Measurements from ENCODE around the gene FNDC1. TPM values are rescaled to one million over a fixed set of nuclear protein-coding genes. Genes with fewer than 3 reads are reported as not detected.

The FNDC1 gene
- total and polyA plus RNA-seq, 3 experiments from 2014 or later: 0.04 TPM; not detected in 1

DNA sequence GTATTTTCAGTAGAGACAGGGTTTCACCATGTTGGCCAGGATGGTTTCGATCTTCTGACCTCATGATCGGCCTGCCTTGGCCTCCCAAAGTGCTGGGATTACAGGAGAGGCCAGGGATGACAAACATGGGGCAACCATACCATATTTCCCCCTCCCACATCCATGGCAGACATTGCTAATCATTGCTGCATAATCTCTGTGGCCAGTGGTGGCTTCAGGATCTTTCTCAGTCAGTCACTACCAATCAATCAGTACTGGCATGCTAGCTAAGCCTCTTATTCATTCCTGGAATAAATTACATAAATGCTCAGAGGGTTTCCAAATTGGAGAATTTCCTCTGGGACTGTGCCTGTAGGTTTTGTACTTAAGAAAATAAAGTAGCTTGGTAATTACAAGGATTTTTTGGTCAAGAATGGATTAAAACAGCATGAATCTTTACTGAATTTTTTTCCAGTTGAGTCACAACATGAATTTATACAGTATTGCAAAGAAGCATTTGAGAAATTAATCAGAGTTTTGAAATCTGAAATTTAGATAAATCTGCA is 138.1 kb downstream of the FNDC1 start:
- H3K36me3 Mint-ChIP-seq: no peaks in the 10 kb centered on the region
- Histone ChIP-seq H3K4me3 (ENCODE audit: low read length) (no peak overlapping the region), H3K36me3 (ENCODE audit: insufficient read depth, low read length) (no peaks in the 10 kb centered on the region), H3K9me3 (ENCODE audit: low read length) (no peaks in the 10 kb centered on the region), H3K27me3 (ENCODE audit: insufficient read depth, low read length, poor library complexity, severe bottlenecking) (no peaks in the 10 kb centered on the region), H3K4me1 (ENCODE audit: insufficient read depth, low read length) (no peaks in the 10 kb centered on the region), H3K27ac (ENCODE audit: low read depth, low read length) (no peak overlapping the region)
- no peak overlapping the region for H3K4me3 Mint-ChIP-seq
- no peaks in the 10 kb centered on the region for H3K9me3 Mint-ChIP-seq
- H3K27ac Mint-ChIP-seq: no peak overlapping the region
- ChIA-PET CTCF (no interaction called here), POLR2A (no interaction called here)
- H3K27me3 Mint-ChIP-seq: peaks cover 2 to 16% of the 10 kb centered on the region in 2 donors
- no peaks in the 10 kb centered on the region for H3K4me1 Mint-ChIP-seq
- no peak for DNase-seq

DNA sequence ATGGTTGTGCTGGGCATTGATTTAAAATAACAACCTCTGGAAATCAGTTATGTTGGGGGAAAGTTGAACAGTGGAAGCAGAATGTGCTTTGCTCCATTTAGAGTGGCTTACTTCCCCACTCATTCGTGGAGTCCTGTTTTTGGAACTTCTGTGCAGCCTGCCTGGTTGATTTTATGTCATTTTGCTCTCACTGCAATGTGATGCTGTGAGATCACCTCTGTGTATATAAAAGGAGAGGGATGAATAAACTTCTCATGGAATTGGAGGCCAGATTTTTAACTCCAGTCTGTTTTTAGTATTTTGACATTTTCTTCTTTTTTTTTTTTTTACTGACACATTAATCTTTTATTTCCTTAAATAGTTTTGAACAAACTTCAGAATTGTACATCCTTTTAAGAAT is 139.0 kb downstream of the FNDC1 start:
- POLR2A ChIA-PET: no interaction called here
- Histone ChIP-seq H3K9me3 (ENCODE audit: low read length) (no peaks in the 10 kb centered on the region), H3K4me1 (ENCODE audit: insufficient read depth, low read length) (no peaks in the 10 kb centered on the region), H3K27me3 (ENCODE audit: insufficient read depth, low read length, poor library complexity, severe bottlenecking) (no peaks in the 10 kb centered on the region), H3K27ac (ENCODE audit: low read depth, low read length) (no peak overlapping the region), H3K36me3 (ENCODE audit: insufficient read depth, low read length) (no peaks in the 10 kb centered on the region), H3K4me3 (ENCODE audit: low read length) (no peak overlapping the region)
- no peaks in the 10 kb centered on the region for H3K4me1 Mint-ChIP-seq
- no peak overlapping the region for H3K27ac Mint-ChIP-seq
- no peak overlapping the region for H3K4me3 Mint-ChIP-seq
- H3K36me3 Mint-ChIP-seq: no peaks in the 10 kb centered on the region
- DNase-seq: no peak
- CTCF ChIA-PET: no interaction called here
- H3K27me3 Mint-ChIP-seq: peaks cover 2 to 8% of the 10 kb centered on the region in 2 donors
- no peaks in the 10 kb centered on the region for H3K9me3 Mint-ChIP-seq

DNA sequence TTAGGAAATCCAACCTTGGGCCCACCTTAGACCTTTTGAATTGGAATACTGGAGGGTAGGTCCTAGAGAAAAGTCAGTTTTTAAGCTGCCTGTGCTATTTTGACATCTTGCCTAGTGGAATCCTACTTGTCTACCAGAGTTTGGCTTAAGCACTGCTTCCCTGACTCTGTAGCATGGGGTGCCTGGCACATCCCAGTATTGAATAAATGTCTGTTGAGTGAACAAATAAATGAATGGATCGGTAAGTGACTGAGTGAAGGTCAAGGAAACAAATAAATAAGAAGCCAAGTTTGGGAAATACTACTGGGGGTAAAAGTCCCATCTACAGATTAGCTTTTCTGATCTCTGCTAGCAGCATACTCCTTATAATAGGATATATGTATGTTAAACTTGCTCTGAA is 140.5 kb downstream of the FNDC1 start:
- no peaks in the 10 kb centered on the region for H3K4me1 Mint-ChIP-seq
- H3K4me3 Mint-ChIP-seq: no peak overlapping the region
- H3K36me3 Mint-ChIP-seq: no peaks in the 10 kb centered on the region
- Histone ChIP-seq H3K9me3 (ENCODE audit: low read length) (no peaks in the 10 kb centered on the region), H3K4me3 (ENCODE audit: low read length) (no peak overlapping the region), H3K36me3 (ENCODE audit: insufficient read depth, low read length) (no peaks in the 10 kb centered on the region), H3K27ac (ENCODE audit: low read depth, low read length) (no peak overlapping the region), H3K27me3 (ENCODE audit: insufficient read depth, low read length, poor library complexity, severe bottlenecking) (no peaks in the 10 kb centered on the region), H3K4me1 (ENCODE audit: insufficient read depth, low read length) (no peaks in the 10 kb centered on the region)
- POLR2A ChIA-PET: no interaction called here
- H3K27ac Mint-ChIP-seq: no peak overlapping the region
- H3K9me3 Mint-ChIP-seq: no peaks in the 10 kb centered on the region
- CTCF ChIA-PET: no interaction called here
- peaks cover 4 to 6% of the 10 kb centered on the region in 2 donors for H3K27me3 Mint-ChIP-seq
- no peak for DNase-seq

DNA sequence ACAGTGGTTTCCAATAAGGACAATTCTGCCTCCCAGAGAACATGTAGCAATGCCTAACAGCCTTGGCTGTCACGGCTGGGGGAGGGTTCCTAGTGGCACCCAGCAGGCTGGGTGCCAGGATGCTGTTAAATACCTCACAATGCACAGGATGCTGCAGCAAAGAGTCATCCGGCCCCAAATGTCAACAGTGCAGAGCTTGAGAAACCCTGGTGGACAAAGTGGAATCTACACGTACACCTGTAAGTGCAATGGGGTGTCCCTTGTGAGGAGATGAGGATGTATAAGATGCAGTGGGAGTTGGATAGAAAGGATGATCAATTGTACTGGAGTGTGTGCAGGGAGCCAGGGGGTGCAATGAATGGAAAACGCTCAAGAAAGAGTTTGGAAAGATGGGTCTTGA is 142.4 kb downstream of the FNDC1 start:
- Histone ChIP-seq H3K9me3 (ENCODE audit: low read length) (no peaks in the 10 kb centered on the region), H3K4me3 (ENCODE audit: low read length) (no peak overlapping the region), H3K27ac (ENCODE audit: low read depth, low read length) (no peak overlapping the region), H3K27me3 (ENCODE audit: insufficient read depth, low read length, poor library complexity, severe bottlenecking) (no peaks in the 10 kb centered on the region), H3K36me3 (ENCODE audit: insufficient read depth, low read length) (no peaks in the 10 kb centered on the region), H3K4me1 (ENCODE audit: insufficient read depth, low read length) (no peaks in the 10 kb centered on the region)
- no peaks in the 10 kb centered on the region for H3K9me3 Mint-ChIP-seq
- H3K27ac Mint-ChIP-seq: peak overlapping the region in 1 of 8 donors; percentile 30
- no peak for DNase-seq
- H3K27me3 Mint-ChIP-seq: peaks cover 4 to 5% of the 10 kb centered on the region in 2 donors
- no peaks in the 10 kb centered on the region for H3K4me1 Mint-ChIP-seq
- CTCF ChIA-PET: no interaction called here
- H3K4me3 Mint-ChIP-seq: no peak overlapping the region
- POLR2A ChIA-PET: no interaction called here
- no peaks in the 10 kb centered on the region for H3K36me3 Mint-ChIP-seq

DNA sequence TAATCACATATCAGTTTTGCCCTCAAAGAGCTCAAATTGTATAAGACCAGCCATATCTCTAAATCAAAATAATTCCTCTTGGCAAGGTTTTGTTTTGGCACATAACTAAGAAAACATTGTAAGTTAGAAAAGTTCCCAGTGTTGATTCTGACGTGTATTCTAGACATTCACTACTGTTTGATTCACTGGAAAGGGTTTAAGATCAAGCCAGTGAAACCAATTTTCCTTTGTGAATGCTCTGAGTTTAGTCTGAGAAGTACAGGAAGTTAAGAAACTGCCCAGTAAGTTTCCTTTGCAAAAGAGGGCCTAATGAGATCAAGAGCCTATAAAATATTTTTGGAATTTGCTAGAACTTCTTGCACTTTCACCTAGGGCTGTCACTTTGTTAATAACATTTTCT is 143.0 kb downstream of the FNDC1 start:
- H3K4me1 ChIP-seq (ENCODE audit: insufficient read depth, low read length): no peaks in the 10 kb centered on the region
- CTCF ChIA-PET: no interaction called here
- Mint-ChIP-seq H3K27ac (no peak overlapping the region), H3K36me3 (no peaks in the 10 kb centered on the region), H3K9me3 (no peaks in the 10 kb centered on the region), H3K4me1 (no peaks in the 10 kb centered on the region), H3K4me3 (no peak overlapping the region), H3K27me3 (peaks cover 5 to 6% of the 10 kb centered on the region in 2 donors)
- POLR2A ChIA-PET: no interaction called here
- no peaks in the 10 kb centered on the region for H3K36me3 ChIP-seq (ENCODE audit: insufficient read depth, low read length)
- no peak overlapping the region for H3K27ac ChIP-seq (ENCODE audit: low read depth, low read length)
- no peaks in the 10 kb centered on the region for H3K27me3 ChIP-seq (ENCODE audit: insufficient read depth, low read length, poor library complexity, severe bottlenecking)
- H3K9me3 ChIP-seq (ENCODE audit: low read length): no peaks in the 10 kb centered on the region
- no peak overlapping the region for H3K4me3 ChIP-seq (ENCODE audit: low read length)
- no peak for DNase-seq

DNA sequence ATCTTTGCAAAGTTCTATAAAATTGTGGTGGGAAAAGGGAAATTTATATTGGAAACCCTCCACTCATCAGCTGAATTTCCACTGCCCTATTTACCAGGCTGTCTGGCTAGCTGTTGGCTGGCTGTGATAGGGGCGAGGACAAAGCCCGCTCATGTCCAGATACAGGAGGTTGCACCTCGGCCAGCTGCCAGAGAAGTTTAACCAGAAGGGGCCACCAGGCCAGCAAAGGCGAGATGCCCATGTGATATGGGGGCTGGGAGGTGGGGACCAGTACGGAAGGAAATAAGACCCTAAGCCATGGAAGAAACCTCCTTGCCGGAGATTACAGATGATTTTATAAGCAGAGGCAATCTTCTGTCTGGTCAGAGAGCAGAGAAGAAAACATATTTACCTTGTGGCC is 143.8 kb downstream of the FNDC1 start:
- Mint-ChIP-seq H3K27me3 (peaks cover 8% of the 10 kb centered on the region in 2 donors), H3K27ac (no peak overlapping the region), H3K4me1 (no peaks in the 10 kb centered on the region), H3K9me3 (no peaks in the 10 kb centered on the region), H3K36me3 (no peaks in the 10 kb centered on the region), H3K4me3 (no peak overlapping the region)
- Histone ChIP-seq H3K4me3 (ENCODE audit: low read length) (no peak overlapping the region), H3K4me1 (ENCODE audit: insufficient read depth, low read length) (no peaks in the 10 kb centered on the region), H3K9me3 (ENCODE audit: low read length) (no peaks in the 10 kb centered on the region), H3K27ac (ENCODE audit: low read depth, low read length) (no peak overlapping the region), H3K27me3 (ENCODE audit: insufficient read depth, low read length, poor library complexity, severe bottlenecking) (no peaks in the 10 kb centered on the region), H3K36me3 (ENCODE audit: insufficient read depth, low read length) (no peaks in the 10 kb centered on the region)
- CTCF ChIA-PET: no interaction called here
- POLR2A ChIA-PET: no interaction called here
- DNase-seq: no peak

DNA sequence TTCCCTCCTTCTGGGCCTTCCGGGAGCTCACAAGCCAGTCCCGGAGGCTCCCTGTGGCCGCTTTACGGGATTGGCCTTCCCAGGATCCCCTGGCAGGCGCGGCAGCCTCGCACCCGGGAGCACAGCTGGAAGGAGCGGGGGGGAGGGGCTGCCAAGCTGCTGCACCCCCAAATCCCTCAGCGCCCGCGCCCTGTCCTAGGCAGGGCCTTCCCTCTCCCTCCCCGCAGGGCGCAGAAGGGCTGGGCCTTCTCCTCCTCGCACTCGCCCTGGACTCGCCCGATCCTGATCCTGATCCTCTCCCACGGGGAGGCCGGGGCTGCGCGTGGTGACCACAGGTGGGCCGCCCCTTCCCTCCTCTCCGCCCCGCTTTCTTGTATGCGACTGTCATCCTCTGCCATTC is 146.4 kb downstream of the FNDC1 start:
- Mint-ChIP-seq H3K9me3 (no peaks in the 10 kb centered on the region), H3K27ac (no peak overlapping the region), H3K36me3 (no peaks in the 10 kb centered on the region), H3K27me3 (peaks cover 8 to 19% of the 10 kb centered on the region in 2 donors), H3K4me1 (no peaks in the 10 kb centered on the region), H3K4me3 (no peak overlapping the region)
- Histone ChIP-seq H3K4me1 (ENCODE audit: insufficient read depth, low read length) (no peaks in the 10 kb centered on the region), H3K27me3 (ENCODE audit: insufficient read depth, low read length, poor library complexity, severe bottlenecking) (no peaks in the 10 kb centered on the region), H3K27ac (ENCODE audit: low read depth, low read length) (no peak overlapping the region), H3K9me3 (ENCODE audit: low read length) (no peaks in the 10 kb centered on the region), H3K36me3 (ENCODE audit: insufficient read depth, low read length) (no peaks in the 10 kb centered on the region), H3K4me3 (ENCODE audit: low read length) (no peak overlapping the region)
- POLR2A ChIA-PET: no interaction called here
- CTCF ChIA-PET: no interaction called here
- DNase-seq: no peak

DNA sequence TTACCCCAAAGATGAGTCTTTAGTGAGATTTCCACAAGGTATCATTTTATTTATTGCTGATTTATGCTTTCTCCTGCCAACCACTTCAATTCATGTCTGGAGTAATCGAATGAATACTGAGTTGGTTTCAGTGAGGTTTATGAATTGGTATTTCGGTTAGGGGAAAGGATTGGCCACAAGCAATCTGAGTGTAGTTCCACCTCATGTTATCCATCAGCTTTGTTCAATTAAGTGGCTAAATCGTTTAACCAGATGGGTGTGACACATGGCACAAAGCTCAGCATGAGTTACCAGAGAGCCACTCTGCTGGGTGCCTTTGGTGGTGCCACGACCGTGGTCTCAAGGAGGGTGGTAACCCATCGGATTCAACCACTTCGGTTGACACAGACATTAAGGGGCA is 148.2 kb downstream of the FNDC1 start:
- DNase-seq: no peak
- Mint-ChIP-seq H3K9me3 (no peaks in the 10 kb centered on the region), H3K4me1 (no peaks in the 10 kb centered on the region), H3K4me3 (no peak overlapping the region), H3K27me3 (peaks cover 11 to 19% of the 10 kb centered on the region in 2 donors), H3K27ac (no peak overlapping the region), H3K36me3 (no peaks in the 10 kb centered on the region)
- Histone ChIP-seq H3K27me3 (ENCODE audit: insufficient read depth, low read length, poor library complexity, severe bottlenecking) (no peaks in the 10 kb centered on the region), H3K4me3 (ENCODE audit: low read length) (no peak overlapping the region), H3K9me3 (ENCODE audit: low read length) (no peaks in the 10 kb centered on the region), H3K4me1 (ENCODE audit: insufficient read depth, low read length) (no peaks in the 10 kb centered on the region), H3K27ac (ENCODE audit: low read depth, low read length) (no peak overlapping the region), H3K36me3 (ENCODE audit: insufficient read depth, low read length) (no peaks in the 10 kb centered on the region)
- POLR2A ChIA-PET: no interaction called here
- CTCF ChIA-PET: no interaction called here

DNA sequence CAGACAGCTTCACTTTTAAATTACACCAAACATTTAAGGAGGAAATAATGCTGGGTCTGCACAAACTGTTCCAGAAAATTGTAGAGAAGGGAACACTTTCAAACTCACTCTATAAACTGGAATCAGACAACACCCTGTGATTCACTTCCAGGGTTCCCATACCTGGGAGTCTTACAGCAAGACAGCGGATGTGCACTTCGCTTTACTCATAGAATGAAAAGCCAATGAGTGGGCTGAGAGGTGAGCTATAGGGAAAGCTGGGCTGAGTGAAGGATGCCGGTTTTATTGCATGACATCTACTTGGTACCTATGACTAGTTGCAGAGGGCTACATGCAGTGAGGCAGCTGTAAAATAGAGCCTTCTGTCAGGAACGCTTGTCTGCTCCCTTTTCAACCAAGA is 152.1 kb downstream of the FNDC1 start:
- no peaks in the 10 kb centered on the region for H3K36me3 Mint-ChIP-seq
- H3K27me3 ChIP-seq (ENCODE audit: insufficient read depth, low read length, poor library complexity, severe bottlenecking): no peaks in the 10 kb centered on the region
- no peaks in the 10 kb centered on the region for H3K4me1 ChIP-seq (ENCODE audit: insufficient read depth, low read length)
- peaks cover 0 to 4% (median 0%) of the 10 kb centered on the region in 5 donors for H3K9me3 Mint-ChIP-seq
- DNase-seq: no peak
- no peak overlapping the region for H3K27ac ChIP-seq (ENCODE audit: low read depth, low read length)
- no peaks in the 10 kb centered on the region for H3K9me3 ChIP-seq (ENCODE audit: low read length)
- POLR2A ChIA-PET: no interaction called here
- H3K4me3 Mint-ChIP-seq: no peak overlapping the region
- H3K4me3 ChIP-seq (ENCODE audit: low read length): no peak overlapping the region
- H3K27me3 Mint-ChIP-seq: peaks cover 7 to 24% of the 10 kb centered on the region in 2 donors
- no peak overlapping the region for H3K27ac Mint-ChIP-seq
- CTCF ChIA-PET: no interaction called here
- H3K36me3 ChIP-seq (ENCODE audit: insufficient read depth, low read length): no peaks in the 10 kb centered on the region
- H3K4me1 Mint-ChIP-seq: no peaks in the 10 kb centered on the region
